Nephron progenitor cell (in vitro differentiated cells): Measurements from ENCODE around the gene EPHX1.

ENCODE experiments used
- DNase-seq: peaks from one replicate; pipeline ENCODE4 v3.0.0; 2021
- H3K27ac Mint-ChIP-seq: 2 replicates; pipeline ENCODE4 v1.8.0; 2021; ENCODE audit warnings: mild to moderate bottlenecking, moderate library complexity, mixed read lengths
- H3K27me3 Mint-ChIP-seq: 2 replicates; pipeline ENCODE4 v1.8.0; 2021; ENCODE audit warnings: mild to moderate bottlenecking, low read depth, mixed read lengths; ENCODE audit not compliant: poor library complexity
- H3K36me3 Mint-ChIP-seq: 2 replicates; pipeline ENCODE4 v1.8.0; 2021; ENCODE audit warnings: low read depth, mixed read lengths
- H3K4me1 Mint-ChIP-seq: 2 replicates; pipeline ENCODE4 v1.8.0; 2021; ENCODE audit warnings: mixed read lengths
- H3K4me3 Mint-ChIP-seq: 2 replicates; pipeline ENCODE4 v1.8.0; 2021; ENCODE audit warnings: mild to moderate bottlenecking, moderate library complexity, mixed read lengths
- H3K9me3 Mint-ChIP-seq: 2 replicates; pipeline ENCODE4 v1.8.0; 2021; ENCODE audit warnings: mild to moderate bottlenecking, moderate library complexity, mixed read lengths
- CTCF ChIP-seq: fragments of 200-600 bp; sonication (generic); IDR thresholded peaks from 2 replicates; pipeline ENCODE4 v1.5.0; 2021; ENCODE audit warnings: antibody characterized with exemption

The EPHX1 gene

GRCh38 chr1:225815526-225816178 lies 5.7 kb downstream of the EPHX1 start:
- H3K27ac Mint-ChIP-seq = peak overlapping the region; percentile 27
- TF ChIP-seq CTCF = no peak
- no peaks in the 10 kb centered on the region for H3K36me3 Mint-ChIP-seq
- peak overlapping the region; percentile 27 for H3K4me3 Mint-ChIP-seq
- peaks cover 4% of the 10 kb centered on the region for H3K27me3 Mint-ChIP-seq
- H3K4me1 Mint-ChIP-seq = peaks cover 89% of the 10 kb centered on the region
- no peaks in the 10 kb centered on the region for H3K9me3 Mint-ChIP-seq
- no peak for DNase-seq

DNA sequence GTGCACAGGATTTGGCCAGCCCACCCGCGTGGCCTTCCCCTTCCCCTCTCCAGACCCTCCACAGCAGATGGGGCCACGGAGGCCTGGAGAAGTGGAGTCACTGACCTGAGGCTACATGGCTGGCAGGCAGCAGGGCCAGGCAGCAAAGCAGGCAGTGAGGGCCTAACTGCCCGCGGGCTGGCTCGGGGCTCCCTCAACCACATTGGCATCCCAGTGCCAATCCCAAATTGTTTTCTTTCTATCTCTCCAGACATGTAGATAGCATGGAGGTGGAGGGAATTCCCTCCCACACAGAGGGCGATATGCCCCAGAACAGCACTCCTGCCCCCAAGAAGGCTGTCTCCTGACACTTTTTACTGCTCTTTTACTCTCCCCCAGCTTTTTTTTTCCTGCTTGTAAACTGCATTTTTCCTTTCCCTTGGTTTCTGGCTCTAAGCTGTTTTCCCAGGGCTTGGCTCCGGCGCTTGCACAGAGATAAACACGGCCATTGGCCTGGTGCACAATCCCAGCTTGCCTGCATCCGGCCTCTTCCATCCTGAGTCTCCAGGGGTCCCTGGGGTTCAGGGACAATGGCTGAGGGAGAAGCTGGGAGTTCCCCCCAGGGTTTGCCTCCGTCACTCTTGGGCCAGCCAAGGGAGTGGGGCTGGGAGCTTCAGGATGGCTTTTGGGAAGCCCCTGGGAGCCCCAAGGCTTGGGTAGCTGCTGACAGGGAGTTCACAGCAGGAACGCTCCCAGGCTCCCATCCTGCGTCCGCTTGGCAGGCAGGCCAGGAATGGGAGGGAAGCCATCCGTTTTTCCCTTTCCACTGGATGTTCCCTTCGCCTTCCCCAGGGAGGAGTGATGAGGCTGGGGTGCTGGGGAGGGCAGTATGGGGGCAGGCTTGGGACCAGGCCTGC lies 7.0 kb downstream of the EPHX1 start:
- Mint-ChIP-seq H3K9me3 (no peaks in the 10 kb centered on the region), H3K27me3 (peaks cover 3% of the 10 kb centered on the region), H3K4me3 (peak overlapping the region; percentile 28), H3K27ac (peak overlapping the region; percentile 95), H3K4me1 (peaks cover 79% of the 10 kb centered on the region), H3K36me3 (peaks cover 2% of the 10 kb centered on the region)
- TF ChIP-seq CTCF = no peak
- DNase-seq = no peak

DNA sequence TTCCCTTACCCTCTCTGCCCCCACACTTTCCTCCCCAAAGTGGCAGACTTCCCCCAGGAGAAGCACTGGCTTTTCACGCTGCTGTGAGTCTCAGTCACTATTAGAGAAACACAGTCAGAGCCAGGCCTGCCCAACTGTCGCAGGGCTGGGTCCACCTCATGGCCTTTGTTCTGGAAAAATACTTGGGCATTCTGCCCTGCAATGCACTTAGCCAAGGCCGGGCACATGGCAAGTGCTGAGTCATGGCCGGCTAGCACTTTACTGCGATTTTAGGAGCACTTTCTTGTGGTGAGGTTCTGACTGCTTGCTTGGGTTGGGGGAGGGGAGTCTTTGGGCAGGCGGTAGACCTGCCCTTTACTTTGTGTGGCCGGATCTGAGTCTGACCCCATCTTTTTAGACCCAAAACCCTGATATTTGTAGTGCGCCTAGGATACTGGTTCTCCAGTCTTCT lies 7.7 kb downstream of the EPHX1 start:
- no peak for DNase-seq
- Mint-ChIP-seq H3K4me3 (peak overlapping the region; percentile 50), H3K27me3 (peaks cover 3% of the 10 kb centered on the region), H3K27ac (peak overlapping the region; percentile 95), H3K9me3 (no peaks in the 10 kb centered on the region), H3K4me1 (peaks cover 83% of the 10 kb centered on the region), H3K36me3 (peaks cover 10% of the 10 kb centered on the region)
- no peak for TF ChIP-seq CTCF

GRCh38 chr1:225818229-225818628 lies 8.3 kb downstream of the EPHX1 start:
- peaks cover 81% of the 10 kb centered on the region for H3K4me1 Mint-ChIP-seq
- no peak for TF ChIP-seq CTCF

GRCh38 chr1:225819346-225820192 lies 9.6 kb downstream of the EPHX1 start:
- H3K4me1 Mint-ChIP-seq = peaks cover 77% of the 10 kb centered on the region
- peaks cover 12% of the 10 kb centered on the region for H3K36me3 Mint-ChIP-seq
- no peak for TF ChIP-seq CTCF
- peaks cover 3% of the 10 kb centered on the region for H3K27me3 Mint-ChIP-seq
- H3K9me3 Mint-ChIP-seq = no peaks in the 10 kb centered on the region
- no peak overlapping the region for H3K4me3 Mint-ChIP-seq
- DNase-seq = no peak
- peak overlapping the region; percentile 78 for H3K27ac Mint-ChIP-seq

More at GRCh38 chr1:225818229-225818628, 8.3 kb downstream of the EPHX1 start:
- Mint-ChIP-seq H3K27ac (peak overlapping the region; percentile 95), H3K36me3 (peaks cover 12% of the 10 kb centered on the region), H3K4me3 (peak overlapping the region; percentile 50), H3K27me3 (peaks cover 3% of the 10 kb centered on the region), H3K9me3 (no peaks in the 10 kb centered on the region)
- no peak for DNase-seq
